Neural progenitor cell (in vitro differentiated cells): ENCODE results near the gene NRIP2. TPM values are rescaled to one million over a fixed set of nuclear protein-coding genes. Genes with fewer than 3 reads are reported as not detected.

Source experiments
- DNase-seq: peaks from one replicate; pipeline ENCODE4 v3.0.0-alpha.2; 2016; ENCODE audit warnings: low spot score
- H2AFZ ChIP-seq: fragments of 200-600 bp; sonication (generic); replicated peaks from 2 replicates; pipeline ENCODE4 v1.6.1; 2016; ENCODE audit warnings: antibody characterized with exemption
- H3F3A ChIP-seq: fragments of 200-600 bp; sonication (generic); 2 replicates; pipeline ENCODE4 v1.6.1; 2016; ENCODE audit warnings: antibody characterized with exemption, low read depth
- H3K27ac ChIP-seq: fragments of 200-600 bp; sonication (generic); 2 replicates; pipeline ENCODE4 v1.5.1; 2016; ENCODE audit warnings: mild to moderate bottlenecking
- H3K27me3 ChIP-seq: fragments of 200-600 bp; sonication (generic); 2 replicates; pipeline ENCODE4 v1.6.1; 2016; ENCODE audit warnings: mild to moderate bottlenecking, moderate library complexity
- H3K36me3 ChIP-seq: fragments of 200-600 bp; sonication (generic); 2 replicates; pipeline ENCODE4 v1.5.1; 2016
- H3K4me1 ChIP-seq: fragments of 200-600 bp; sonication (generic); 2 replicates; pipeline ENCODE4 v1.6.1; 2016; ENCODE audit warnings: mixed run types
- H3K4me2 ChIP-seq: fragments of 200-600 bp; sonication (generic); 2 replicates; pipeline ENCODE4 v1.6.1; 2016
- H3K4me3 ChIP-seq: fragments of 200-600 bp; sonication (generic); 2 replicates; pipeline ENCODE4 v1.5.1; 2016
- H3K79me2 ChIP-seq: fragments of 200-600 bp; sonication (generic); 2 replicates; pipeline ENCODE4 v1.6.1; 2016; ENCODE audit warnings: low read depth
- H3K9ac ChIP-seq: fragments of 200-600 bp; sonication (generic); 2 replicates; pipeline ENCODE4 v1.6.1; 2016
- H3K9me3 ChIP-seq: fragments of 200-600 bp; sonication (generic); 2 replicates; pipeline ENCODE4 v1.5.1; 2016; ENCODE audit warnings: low read depth
- H4K20me1 ChIP-seq: fragments of 200-600 bp; sonication (generic); 2 replicates; pipeline ENCODE4 v1.6.1; 2016; ENCODE audit warnings: low read depth
- H3K27ac Mint-ChIP-seq: 3 replicates; pipeline ENCODE4 v1.8.0; 2021; ENCODE audit warnings: mixed read lengths
- H3K27me3 Mint-ChIP-seq: 2 replicates; pipeline ENCODE4 v1.8.0; 2022; ENCODE audit warnings: low read depth, mild to moderate bottlenecking, inconsistent platforms, moderate library complexity, mixed read lengths; ENCODE audit not compliant: insufficient read depth
- H3K36me3 Mint-ChIP-seq: 3 replicates; pipeline ENCODE4 v1.8.0; 2021; ENCODE audit warnings: mixed read lengths
- H3K4me1 Mint-ChIP-seq: 3 replicates; pipeline ENCODE4 v1.8.0; 2021; ENCODE audit warnings: mixed read lengths
- H3K4me3 Mint-ChIP-seq: 3 replicates; pipeline ENCODE4 v1.8.0; 2021; ENCODE audit warnings: mild to moderate bottlenecking, moderate library complexity, mixed read lengths
- H3K9me3 Mint-ChIP-seq: 3 replicates; pipeline ENCODE4 v1.8.0; 2020; ENCODE audit warnings: mixed read lengths
- CTCF ChIP-seq: fragments of 200-600 bp; sonication (generic); IDR thresholded peaks from 2 replicates; pipeline ENCODE4 v1.5.1; 2017; ENCODE audit warnings: antibody characterized with exemption, mild to moderate bottlenecking
- EZH2 ChIP-seq: fragments of 200-600 bp; sonication (generic); IDR thresholded peaks from 2 replicates; pipeline ENCODE4 v1.6.1; 2017; ENCODE audit warnings: antibody characterized with exemption, mild to moderate bottlenecking, moderate library complexity
- EZH2phosphoT487 ChIP-seq: fragments of 200-600 bp; sonication (generic); IDR thresholded peaks from 2 replicates; pipeline ENCODE4 v1.6.1; 2017; ENCODE audit warnings: antibody characterized with exemption
- total RNA-seq: library from RNA; depleted of rRNA; stranded (reverse); fragments of >200 nt; gene quantifications from 2 replicates; pipeline ENCODE4 v1.2.3, GENCODE V29; 2015; ENCODE audit warnings: low replicate concordance

The NRIP2 gene
- total RNA-seq, 1 donor from 2014 or later = 0.65 TPM

DNA sequence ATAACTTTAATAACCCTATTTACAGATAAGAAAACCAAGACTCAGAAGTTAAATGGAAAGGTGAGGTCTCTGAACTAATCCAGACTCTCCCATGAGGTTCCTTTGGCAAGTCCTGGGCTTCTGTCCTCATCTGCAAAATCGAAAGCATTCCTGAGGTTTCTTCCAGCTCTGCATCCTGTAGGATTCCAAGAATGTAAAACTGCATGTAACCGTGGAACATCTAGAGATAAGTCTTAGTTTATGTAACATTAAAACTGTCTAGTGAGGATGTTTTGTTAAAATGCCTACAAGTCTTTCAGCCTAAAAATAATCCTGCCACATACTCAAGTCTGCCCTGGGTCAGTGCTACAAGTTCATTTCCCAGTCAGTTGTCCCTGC, 29.7 kb downstream of the NRIP2 start:
- peaks cover 3% of the 10 kb centered on the region for H3K4me1 Mint-ChIP-seq
- H3K27me3 ChIP-seq = no peaks in the 10 kb centered on the region
- DNase-seq = no peak
- no peaks in the 10 kb centered on the region for H3K9me3 Mint-ChIP-seq
- no peak overlapping the region for H2AFZ ChIP-seq
- H3K4me1 ChIP-seq = no peaks in the 10 kb centered on the region
- H3F3A ChIP-seq = no peaks in the 10 kb centered on the region
- H3K9me3 ChIP-seq = no peaks in the 10 kb centered on the region
- no peak overlapping the region for H3K9ac ChIP-seq
- H3K36me3 Mint-ChIP-seq = peaks cover 33% of the 10 kb centered on the region
- H3K4me3 Mint-ChIP-seq = no peak overlapping the region
- H3K27me3 Mint-ChIP-seq = no peaks in the 10 kb centered on the region
- TF ChIP-seq EZH2 = no peak
- TF ChIP-seq CTCF = no peak
- no peak for TF ChIP-seq EZH2phosphoT487
- no peak overlapping the region for H3K27ac ChIP-seq
- no peaks in the 10 kb centered on the region for H3K79me2 ChIP-seq
- no peak overlapping the region for H3K4me2 ChIP-seq
- no peak overlapping the region for H3K27ac Mint-ChIP-seq
- H3K36me3 ChIP-seq = no peaks in the 10 kb centered on the region
- H3K4me3 ChIP-seq = no peak overlapping the region
- H4K20me1 ChIP-seq = peaks cover 3% of the 10 kb centered on the region

GRCh38 chr12:2804393-2805142, 30.3 kb downstream of the NRIP2 start:
- H3K27ac Mint-ChIP-seq = peak overlapping the region; percentile 65
- no peaks in the 10 kb centered on the region for H3K27me3 Mint-ChIP-seq
- no peaks in the 10 kb centered on the region for H3K9me3 Mint-ChIP-seq
- Histone ChIP-seq H3K79me2 (no peaks in the 10 kb centered on the region), H3F3A (no peaks in the 10 kb centered on the region), H3K27me3 (no peaks in the 10 kb centered on the region), H3K9me3 (no peaks in the 10 kb centered on the region), H3K36me3 (no peaks in the 10 kb centered on the region), H3K9ac (no peak overlapping the region), H2AFZ (no peak overlapping the region), H3K4me2 (no peak overlapping the region), H4K20me1 (peaks cover 3% of the 10 kb centered on the region), H3K4me1 (no peaks in the 10 kb centered on the region), H3K4me3 (no peak overlapping the region), H3K27ac (no peak overlapping the region)
- TF ChIP-seq EZH2phosphoT487 = no peak
- TF ChIP-seq EZH2 = no peak
- no peak for TF ChIP-seq CTCF
- no peak for DNase-seq
- peaks cover 37% of the 10 kb centered on the region for H3K36me3 Mint-ChIP-seq
- H3K4me1 Mint-ChIP-seq = peaks cover 3% of the 10 kb centered on the region
- no peak overlapping the region for H3K4me3 Mint-ChIP-seq

DNA sequence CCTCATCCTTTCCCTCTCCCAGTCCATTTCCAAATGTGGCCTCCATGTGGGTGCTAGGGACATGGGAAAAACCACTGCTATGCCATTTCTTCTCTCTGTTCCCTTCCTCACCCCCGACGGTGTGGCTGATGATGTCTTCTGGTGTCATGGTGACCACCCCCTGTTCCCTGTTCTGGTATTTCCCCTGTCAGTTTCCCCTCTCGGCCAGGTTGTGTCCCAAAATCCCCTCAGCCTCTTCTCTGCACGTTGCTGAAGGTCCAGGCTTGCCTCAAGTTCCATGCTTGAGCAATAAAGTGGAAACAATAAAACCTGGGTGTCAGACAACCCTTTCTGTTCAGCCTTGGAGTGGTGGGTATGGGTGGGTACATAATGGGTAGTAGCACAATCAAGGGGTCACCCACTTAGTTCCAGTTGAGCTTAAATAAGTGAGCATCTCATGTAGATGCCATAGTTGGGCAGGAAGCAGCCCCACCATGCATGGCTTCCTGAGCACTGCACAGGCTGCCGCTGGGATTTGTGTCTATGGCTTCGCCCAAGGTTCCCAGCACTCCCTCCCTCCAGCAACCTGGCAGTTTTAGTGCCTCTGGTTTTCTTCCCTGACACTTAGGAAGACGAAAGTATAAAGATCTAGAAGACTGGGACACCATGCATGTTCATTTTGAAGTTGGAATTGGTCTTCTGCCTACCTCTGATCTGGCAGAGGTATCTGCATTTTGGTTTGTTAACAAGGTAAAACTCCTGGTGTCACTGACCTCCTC, 31.0 kb downstream of the NRIP2 start:
- Mint-ChIP-seq H3K4me1 (peaks cover 3% of the 10 kb centered on the region), H3K4me3 (no peak overlapping the region), H3K27ac (no peak overlapping the region), H3K36me3 (peaks cover 38% of the 10 kb centered on the region), H3K9me3 (no peaks in the 10 kb centered on the region), H3K27me3 (no peaks in the 10 kb centered on the region)
- H3K9ac ChIP-seq = no peak overlapping the region
- H3K4me1 ChIP-seq = no peaks in the 10 kb centered on the region
- TF ChIP-seq EZH2phosphoT487 = no peak
- TF ChIP-seq EZH2 = no peak
- no peak for TF ChIP-seq CTCF
- no peak overlapping the region for H3K4me3 ChIP-seq
- H3F3A ChIP-seq = no peaks in the 10 kb centered on the region
- no peaks in the 10 kb centered on the region for H3K79me2 ChIP-seq
- no peaks in the 10 kb centered on the region for H3K9me3 ChIP-seq
- H4K20me1 ChIP-seq = peaks cover 3% of the 10 kb centered on the region
- no peak overlapping the region for H3K27ac ChIP-seq
- no peaks in the 10 kb centered on the region for H3K36me3 ChIP-seq
- no peak overlapping the region for H2AFZ ChIP-seq
- H3K4me2 ChIP-seq = no peak overlapping the region
- no peak for DNase-seq
- H3K27me3 ChIP-seq = no peaks in the 10 kb centered on the region
